GM08714 (cell line): ENCODE data around the gene CFAP77.

ENCODE experiments used
- H3K4me3 ChIP-seq: fragments of 200-500 bp; sonication (Bioruptor generic); 2 replicates; pipeline ENCODE4 v1.5.1; 2014; ENCODE audit warnings: mild to moderate bottlenecking, low read length, inconsistent platforms
- ZNF274 ChIP-seq: IDR thresholded peaks from 2 replicates; pipeline ENCODE4 v1.6.1; 2012; ENCODE audit warnings: mild to moderate bottlenecking, low read depth, low read length

CFAP77 gene

GRCh38 chr9:132481053-132481849 is 71.2 kb downstream of the CFAP77 start:
- no peak for TF ChIP-seq ZNF274

DNA sequence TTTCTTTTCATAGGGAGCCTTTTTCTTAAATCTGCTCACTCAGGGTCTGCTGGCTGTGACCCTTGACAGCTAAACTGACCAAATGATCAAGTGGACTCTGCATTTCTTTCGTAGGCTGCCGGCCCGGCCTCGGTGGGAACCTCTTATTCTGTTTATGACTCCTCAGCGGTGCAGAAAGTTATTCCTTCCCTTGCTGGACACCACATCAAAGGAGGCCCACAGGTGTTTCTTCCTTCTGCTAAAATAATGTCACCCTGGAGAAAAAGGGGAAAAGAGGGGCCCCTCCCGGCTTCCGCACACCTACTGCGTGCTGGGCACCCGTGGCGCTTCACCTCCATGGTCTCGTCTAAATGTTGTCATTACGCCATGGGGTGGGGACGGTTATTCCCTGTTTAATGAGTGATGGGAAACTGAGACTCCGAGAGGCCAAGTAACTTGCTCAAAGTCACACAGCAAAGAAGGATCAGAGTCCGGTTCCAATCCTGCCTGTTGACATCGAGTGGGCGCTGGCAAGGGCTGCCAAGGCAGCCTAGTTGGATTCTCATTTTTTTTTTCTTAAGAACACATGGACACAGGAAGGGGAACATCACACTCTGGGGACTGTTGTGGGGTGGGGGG is 72.3 kb downstream of the CFAP77 start:
- H3K4me3 ChIP-seq, result no peak overlapping the region
- no peak for TF ChIP-seq ZNF274

More at GRCh38 chr9:132481053-132481849, 71.2 kb downstream of the CFAP77 start:
- no peak overlapping the region for H3K4me3 ChIP-seq

- no peak for TF ChIP-seq ZNF274
- H3K4me3 ChIP-seq, result no peak overlapping the region
Measured at GRCh38 chr9:132485393-132485792, 75.4 kb downstream of the CFAP77 start.

GRCh38 chr9:132486706-132487350 is 76.8 kb downstream of the CFAP77 start:
- TF ChIP-seq ZNF274, result no peak
- H3K4me3 ChIP-seq, result no peak overlapping the region; the same call in 1 of the 2 replicates

DNA sequence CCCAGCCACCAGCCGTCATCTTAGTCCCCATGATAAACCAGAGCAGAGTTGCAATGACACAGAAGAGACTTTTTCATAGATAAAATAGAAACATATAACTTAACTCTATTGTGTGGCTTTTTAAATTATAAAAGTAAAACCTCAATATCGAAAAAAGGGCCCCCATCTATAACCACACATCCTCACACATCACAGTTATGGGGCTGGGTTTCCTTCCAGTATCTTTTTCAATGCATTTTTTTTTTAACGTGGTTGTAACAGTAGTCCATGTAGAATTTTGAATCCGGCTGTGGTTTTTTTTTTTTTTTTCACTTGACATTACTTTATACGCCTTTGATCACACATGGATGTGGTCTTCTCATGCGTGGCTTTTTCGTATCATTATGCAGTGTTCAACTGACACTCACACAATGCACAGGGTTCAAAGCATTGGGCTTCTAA is 77.4 kb downstream of the CFAP77 start:
- no peak for TF ChIP-seq ZNF274
- H3K4me3 ChIP-seq, result no peak overlapping the region; the same call in 1 of the 2 replicates

DNA sequence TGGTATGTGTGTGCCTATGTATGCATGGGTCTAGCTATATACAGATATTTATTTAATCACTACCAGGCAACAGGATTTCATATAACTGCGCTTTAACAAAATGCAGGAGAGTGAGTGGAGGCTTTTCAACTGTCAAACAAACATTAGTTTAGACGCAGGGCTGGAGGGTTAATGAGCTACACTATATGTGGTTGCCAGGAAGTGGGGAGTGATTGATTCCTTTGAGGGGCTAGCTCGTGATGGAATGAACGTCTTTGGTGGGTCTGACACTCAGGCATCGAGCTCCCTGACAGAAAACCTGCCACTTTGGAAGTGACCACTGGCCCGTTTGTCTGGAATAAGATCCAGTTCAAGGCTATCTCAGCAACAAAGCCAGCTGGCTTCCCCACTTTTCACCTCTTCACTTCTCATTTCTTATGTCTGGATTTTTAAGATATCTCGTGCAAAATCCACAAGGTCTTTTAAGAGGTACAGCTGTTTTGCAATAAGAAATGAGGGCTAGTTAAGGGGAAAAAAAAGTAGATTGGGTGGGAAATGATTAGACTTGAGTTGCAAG is 78.0 kb downstream of the CFAP77 start:
- TF ChIP-seq ZNF274, result no peak
- no peak overlapping the region for H3K4me3 ChIP-seq

DNA sequence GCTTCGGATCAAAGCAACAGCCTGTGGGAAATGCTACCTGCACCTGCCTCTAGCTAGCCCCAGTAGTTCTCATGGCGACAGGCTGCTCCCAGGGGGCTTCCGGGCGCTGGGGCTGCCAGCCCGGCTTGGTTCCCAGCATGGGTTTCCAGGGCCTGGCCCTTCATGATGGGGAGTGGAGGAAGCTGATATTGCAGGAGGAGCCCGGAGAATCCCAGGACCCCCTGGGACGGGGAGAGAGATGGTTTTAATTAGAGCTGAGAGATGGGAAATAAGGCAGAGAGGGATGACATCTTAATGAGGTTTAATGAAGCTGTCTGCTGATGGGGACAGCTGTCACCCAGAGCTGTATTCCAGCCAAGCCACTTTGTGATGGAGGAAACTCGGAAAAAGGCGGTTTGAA is 78.6 kb downstream of the CFAP77 start:
- no peak overlapping the region for H3K4me3 ChIP-seq
- TF ChIP-seq ZNF274, result no peak

DNA sequence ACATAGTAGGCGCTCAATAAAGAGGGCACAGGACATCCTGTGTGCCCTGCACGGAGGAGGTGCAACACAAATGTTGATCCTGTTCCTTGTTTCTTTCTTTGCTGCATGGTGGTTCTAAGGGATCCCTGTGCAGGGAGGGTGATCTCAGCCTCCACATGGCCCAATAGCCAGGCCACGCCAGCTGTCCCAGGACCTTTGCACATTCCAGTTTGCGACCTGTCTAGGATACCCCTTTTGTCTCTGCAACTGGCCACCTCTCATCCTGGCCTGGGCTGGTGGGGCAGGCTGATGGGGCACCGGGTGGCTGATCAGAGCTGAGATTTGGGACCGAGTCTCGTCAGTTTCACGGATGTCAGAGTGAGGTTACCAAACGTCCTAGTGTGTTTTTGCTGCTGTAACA is 79.5 kb downstream of the CFAP77 start:
- TF ChIP-seq ZNF274, result no peak

DNA sequence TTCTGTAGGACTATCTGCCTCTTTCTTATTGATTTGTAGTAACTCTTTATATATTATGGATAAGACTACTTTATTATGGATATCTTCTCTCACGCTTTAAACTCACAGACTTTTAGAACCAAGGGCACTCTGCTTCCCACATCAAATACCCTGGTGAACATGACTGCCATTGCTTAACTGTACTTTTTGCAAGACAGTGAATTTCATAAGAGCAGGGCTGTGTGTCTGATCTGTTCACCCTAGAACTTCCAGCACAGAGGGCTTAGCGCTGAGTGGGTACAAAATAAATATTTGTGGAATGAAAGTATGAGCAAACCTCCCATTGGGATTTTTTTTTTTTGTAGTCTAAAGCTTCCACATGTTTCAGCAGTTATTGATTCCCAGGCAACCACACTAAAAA is 84.8 kb downstream of the CFAP77 start:
- TF ChIP-seq ZNF274, result no peak
- H3K4me3 ChIP-seq, result no peak overlapping the region

More for the DNA sequence above, 79.5 kb downstream of the CFAP77 start:
- H3K4me3 ChIP-seq, result no peak overlapping the region

DNA sequence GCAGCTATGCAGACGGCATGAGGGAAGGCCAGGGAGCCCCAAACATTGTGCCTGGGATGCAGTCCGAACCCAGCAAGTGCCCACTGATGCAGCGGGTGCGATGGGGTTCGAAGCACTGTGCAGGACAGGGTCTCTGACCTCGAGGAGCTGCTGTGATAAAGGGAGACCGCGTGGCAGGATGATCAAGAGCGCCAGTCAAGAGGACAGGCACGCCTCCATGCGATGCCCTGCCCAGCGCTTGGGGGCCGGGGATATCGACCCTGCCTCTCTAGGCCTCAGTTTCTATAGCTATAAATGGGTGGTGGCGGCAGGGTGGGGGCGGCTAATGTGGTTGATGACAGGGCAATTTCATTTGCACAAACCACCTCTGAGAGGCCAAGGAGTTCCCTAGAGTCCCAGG is 87.7 kb downstream of the CFAP77 start:
- no peak for TF ChIP-seq ZNF274
- no peak overlapping the region for H3K4me3 ChIP-seq

GRCh38 chr9:132498531-132499210 is 88.7 kb downstream of the CFAP77 start:
- H3K4me3 ChIP-seq, result no peak overlapping the region
- no peak for TF ChIP-seq ZNF274

- H3K4me3 ChIP-seq, result no peak overlapping the region
- no peak for TF ChIP-seq ZNF274
Measured at GRCh38 chr9:132499251-132499650, 89.2 kb downstream of the CFAP77 start.

- H3K4me3 ChIP-seq, result no peak overlapping the region
- no peak for TF ChIP-seq ZNF274
Measured at GRCh38 chr9:132500193-132500592, 90.2 kb downstream of the CFAP77 start.

- H3K4me3 ChIP-seq, result no peak overlapping the region
- no peak for TF ChIP-seq ZNF274
Measured at GRCh38 chr9:132502480-132502879, 92.5 kb downstream of the CFAP77 start.
